Measurements from ENCODE around the gene TRIP6. TPM values are rescaled to one million over a fixed set of nuclear protein-coding genes. Genes with fewer than 3 reads are reported as not detected.

Gene TRIP6
- total and polyA plus RNA-seq, 2 donors (not counting 1 experiment from before 2014, with no cell fraction given) = 6.8 to 13.8 TPM

DNA sequence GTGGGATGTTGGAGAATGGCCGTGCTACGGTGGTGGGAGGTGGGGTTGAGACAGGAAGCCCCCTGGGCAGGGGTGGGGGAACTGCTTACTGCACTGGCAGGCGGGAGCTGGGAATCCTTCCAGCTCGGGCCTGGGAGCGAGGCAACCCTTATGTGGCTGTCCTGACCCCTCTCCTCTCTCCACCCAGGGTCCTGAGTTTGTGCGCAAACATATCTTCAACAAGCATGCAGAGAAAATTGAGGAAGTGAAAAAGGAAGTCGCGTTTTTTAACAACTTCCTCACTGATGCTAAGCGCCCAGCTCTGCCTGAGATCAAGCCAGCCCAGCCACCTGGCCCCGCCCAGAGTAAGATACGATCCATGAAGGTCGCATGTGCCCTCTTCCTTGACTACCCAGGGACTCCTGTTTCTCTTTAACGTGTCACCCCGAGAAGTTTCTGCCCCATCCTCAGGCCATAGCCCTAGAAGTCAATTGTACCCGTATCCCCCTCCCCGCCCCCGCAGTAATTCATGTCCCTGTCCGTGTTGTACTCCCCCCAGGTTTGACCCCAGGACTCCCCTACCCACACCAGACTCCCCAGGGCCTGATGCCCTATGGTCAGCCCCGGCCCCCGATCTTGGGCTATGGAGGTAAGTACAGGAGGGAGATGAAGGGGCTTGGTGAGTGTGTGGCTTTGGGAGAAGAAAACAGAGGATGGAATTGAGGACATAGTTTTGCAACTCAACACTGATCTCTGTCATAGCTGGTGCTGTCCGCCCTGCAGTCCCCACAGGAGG, 20.5 kb downstream of the TRIP6 start:
- peak overlapping the region; percentile 24 for H3K9ac ChIP-seq (ENCODE audit: low read length)
- ChIA-PET CTCF (interaction anchor here (1.2 to 3.8 kb wide), 5 partner anchors 12 to 256 kb away, joined by 3 to 17 read pairs (median 5); partner anchors contain the start of genes POP7, SLC12A9 and SRRT), POLR2A (interaction anchor here (0.6 to 5.6 kb wide), 3 partner anchors 12 to 361 kb away, joined by 5 to 84 read pairs (median 9); partner anchors contain the start of gene SRRT)
- Mint-ChIP-seq H3K27me3 (peaks cover 16% of the 10 kb centered on the region), H3K27ac (peak overlapping the region; percentile 92), H3K4me1 (peaks cover 55% of the 10 kb centered on the region), H3K9me3 (ENCODE audit: insufficient read depth) (no peaks in the 10 kb centered on the region), H3K4me3 (peak overlapping the region; percentile 87)
- intact Hi-C loops (cut with micrococcal nuclease) = loop anchor here (1.0 to 2.0 kb wide), 3 partner anchors 12 to 357 kb away; partner anchors contain the start of genes FIS1, SLC12A9 and SRRT
- H3K9me3 ChIP-seq (ENCODE audit: control extremely low read depth in 1 of 3, control insufficient read depth in 2 of 3, insufficient read depth in 1 of 3, low read length in 2 of 3) = peaks cover 0 to 16% (median 0%) of the 10 kb centered on the region in 3 donors
- DNase-seq (peak; percentile 91), ATAC-seq (ENCODE audit: low read depth) (peak; percentile 65)
- H3K4me1 ChIP-seq (ENCODE audit: control insufficient read depth in 2 of 2, insufficient read depth in 2 of 2, low read length in 2 of 2) = peaks cover 38 to 48% of the 10 kb centered on the region in 2 donors
- TF ChIP-seq EZH2 (IDR thresholded peaks at IDR 0.05; ENCODE audit: borderline replicate concordance, insufficient read depth, low read depth, low read length, poor library complexity, severe bottlenecking) = no peak
- TF ChIP-seq, protein P1, sequence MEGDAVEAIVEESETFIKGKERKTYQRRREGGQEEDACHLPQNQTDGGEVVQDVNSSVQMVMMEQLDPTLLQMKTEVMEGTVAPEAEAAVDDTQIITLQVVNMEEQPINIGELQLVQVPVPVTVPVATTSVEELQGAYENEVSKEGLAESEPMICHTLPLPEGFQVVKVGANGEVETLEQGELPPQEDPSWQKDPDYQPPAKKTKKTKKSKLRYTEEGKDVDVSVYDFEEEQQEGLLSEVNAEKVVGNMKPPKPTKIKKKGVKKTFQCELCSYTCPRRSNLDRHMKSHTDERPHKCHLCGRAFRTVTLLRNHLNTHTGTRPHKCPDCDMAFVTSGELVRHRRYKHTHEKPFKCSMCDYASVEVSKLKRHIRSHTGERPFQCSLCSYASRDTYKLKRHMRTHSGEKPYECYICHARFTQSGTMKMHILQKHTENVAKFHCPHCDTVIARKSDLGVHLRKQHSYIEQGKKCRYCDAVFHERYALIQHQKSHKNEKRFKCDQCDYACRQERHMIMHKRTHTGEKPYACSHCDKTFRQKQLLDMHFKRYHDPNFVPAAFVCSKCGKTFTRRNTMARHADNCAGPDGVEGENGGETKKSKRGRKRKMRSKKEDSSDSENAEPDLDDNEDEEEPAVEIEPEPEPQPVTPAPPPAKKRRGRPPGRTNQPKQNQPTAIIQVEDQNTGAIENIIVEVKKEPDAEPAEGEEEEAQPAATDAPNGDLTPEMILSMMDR (IDR thresholded peaks at IDR 0.05) = no peak
- H4K20me1 ChIP-seq (ENCODE audit: control insufficient read depth, insufficient read depth, low read length, poor library complexity, severe bottlenecking) = peaks cover 30% of the 10 kb centered on the region
- peaks cover 0 to 23% (median 6%) of the 10 kb centered on the region in 4 experiments for H3K27me3 ChIP-seq (replicated peaks in 1 of 4; ENCODE audit: control extremely low read depth in 1 of 4, control insufficient read depth in 3 of 4, insufficient read depth in 4 of 4, low read length in 3 of 4)
- 11% methylated on average over 9 of the region's 21 CpGs for WGBS (ENCODE audit: insufficient coverage)
- peaks cover 0 to 53% of the 10 kb centered on the region in 2 experiments for H3K36me3 ChIP-seq (replicated peaks in 1 of 2; ENCODE audit: control extremely low read depth in 1 of 2, control insufficient read depth in 1 of 2, extremely low read depth in 1 of 2, insufficient read depth in 2 of 2, low read length in 1 of 2)
- peak overlapping the region; percentile 74 to 76 for H3K27ac ChIP-seq (ENCODE audit: low read length in 2 of 2)
- H3K4me3 ChIP-seq (ENCODE audit: control extremely low read depth in 1 of 5, extremely low read depth in 1 of 5, insufficient read depth in 1 of 5, low read depth in 2 of 5, low read length in 4 of 5) = peak overlapping the region in 4 of 5 experiments; percentile 1 to 52 (median 26)
- peaks cover 20% of the 10 kb centered on the region for H3K79me2 ChIP-seq (ENCODE audit: control insufficient read depth, insufficient read depth, low read length)
- H2AFZ ChIP-seq (ENCODE audit: insufficient read depth, low read depth, low read length, poor library complexity, severe bottlenecking) = no peak overlapping the region
- H3K4me2 ChIP-seq (replicated peaks; ENCODE audit: low read depth, low read length, poor library complexity, severe bottlenecking) = peak overlapping the region; percentile 99

Measured in B cell (primary cell).